ENCODE measurements around the gene HAL. TPM values are rescaled to one million over a fixed set of nuclear protein-coding genes. Genes with fewer than 3 reads are reported as not detected.

HAL gene, protein sequence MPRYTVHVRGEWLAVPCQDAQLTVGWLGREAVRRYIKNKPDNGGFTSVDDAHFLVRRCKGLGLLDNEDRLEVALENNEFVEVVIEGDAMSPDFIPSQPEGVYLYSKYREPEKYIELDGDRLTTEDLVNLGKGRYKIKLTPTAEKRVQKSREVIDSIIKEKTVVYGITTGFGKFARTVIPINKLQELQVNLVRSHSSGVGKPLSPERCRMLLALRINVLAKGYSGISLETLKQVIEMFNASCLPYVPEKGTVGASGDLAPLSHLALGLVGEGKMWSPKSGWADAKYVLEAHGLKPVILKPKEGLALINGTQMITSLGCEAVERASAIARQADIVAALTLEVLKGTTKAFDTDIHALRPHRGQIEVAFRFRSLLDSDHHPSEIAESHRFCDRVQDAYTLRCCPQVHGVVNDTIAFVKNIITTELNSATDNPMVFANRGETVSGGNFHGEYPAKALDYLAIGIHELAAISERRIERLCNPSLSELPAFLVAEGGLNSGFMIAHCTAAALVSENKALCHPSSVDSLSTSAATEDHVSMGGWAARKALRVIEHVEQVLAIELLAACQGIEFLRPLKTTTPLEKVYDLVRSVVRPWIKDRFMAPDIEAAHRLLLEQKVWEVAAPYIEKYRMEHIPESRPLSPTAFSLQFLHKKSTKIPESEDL
- under 0.01 and 0.11 TPM in 2 replicates for total RNA-seq

DNA sequence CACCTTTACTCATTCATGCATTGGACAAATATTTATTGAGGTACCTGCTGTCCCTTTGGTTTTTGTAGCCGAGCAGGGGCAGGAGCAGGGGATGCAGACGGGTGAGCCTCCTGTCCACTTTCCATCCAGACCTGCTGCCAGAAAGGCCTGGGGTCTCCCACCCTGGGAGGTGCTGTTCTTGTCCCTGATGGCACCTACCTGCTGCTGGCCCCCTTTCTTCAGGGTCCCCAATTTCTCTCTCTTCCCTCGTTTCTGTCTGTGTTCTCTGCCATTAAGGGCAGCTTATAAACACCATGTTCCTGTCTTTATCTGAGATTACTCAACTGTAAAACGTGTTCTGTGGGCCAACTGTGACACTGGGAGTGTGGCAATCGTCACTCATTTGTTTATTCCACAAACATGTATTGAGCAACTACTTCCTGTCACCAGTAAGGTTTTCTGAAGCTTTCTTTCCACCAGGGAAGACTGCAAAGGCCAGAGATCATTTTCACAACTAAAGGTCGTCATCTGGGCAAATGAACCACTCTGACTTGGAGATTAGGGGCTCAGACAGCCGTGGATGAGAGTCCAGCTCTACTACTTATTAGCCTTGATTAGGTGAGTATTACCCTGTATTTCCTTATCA lies at the start of gene HAL:
Gene HAL (minus strand): TSS at position 311 of the 625 bp plus-strand sequence. CDS start 434 bp downstream, outside the sequence.

DNA sequence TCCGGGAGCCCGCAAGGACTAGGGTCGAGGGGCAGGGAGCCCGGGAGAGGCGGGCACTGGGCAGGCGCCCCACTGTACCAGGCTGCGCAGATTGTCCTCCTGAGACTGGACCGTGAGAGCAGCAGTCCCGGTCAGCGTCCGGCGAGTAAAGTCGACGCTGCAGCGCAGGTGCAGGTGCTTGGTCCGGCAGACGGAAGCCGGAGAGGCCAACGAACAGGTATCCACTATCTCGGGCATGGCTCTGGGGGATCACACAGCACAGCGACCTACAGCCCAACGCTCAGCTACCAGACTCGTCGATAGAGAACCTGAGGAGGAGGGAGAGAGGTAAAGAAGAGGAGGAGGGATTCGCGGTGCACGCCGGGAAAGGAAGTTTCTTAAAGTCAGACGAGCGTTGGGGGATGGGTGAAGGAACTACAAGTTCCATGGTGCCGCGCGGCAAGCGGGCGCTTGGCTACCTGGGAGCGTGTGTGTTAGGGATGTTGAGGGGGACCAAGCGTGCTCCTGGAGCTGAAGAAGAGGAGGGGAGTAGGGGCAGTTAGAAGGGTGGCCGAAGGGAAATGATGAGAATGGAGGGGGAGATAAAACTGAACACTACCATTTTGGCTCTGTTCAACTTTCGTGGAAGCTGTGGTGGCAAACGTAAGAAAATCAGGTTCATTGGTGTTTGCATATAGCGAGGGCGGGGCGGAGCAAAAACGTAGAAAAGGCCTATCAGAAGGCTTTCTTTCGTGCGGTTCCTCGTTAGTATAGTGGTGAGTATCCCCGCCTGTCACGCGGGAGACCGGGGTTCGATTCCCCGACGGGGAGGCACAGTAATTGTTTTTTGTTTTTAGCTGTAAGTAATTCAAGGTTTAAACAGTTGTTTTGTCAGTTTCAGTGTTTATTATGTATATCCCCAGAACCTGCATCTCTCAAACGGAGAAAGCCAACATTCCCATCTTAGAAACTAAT lies 39.4 kb upstream of the HAL start, which contains the start of gene LTA4H:
Gene LTA4H (minus strand): TSS at position 305 of the 954 bp plus-strand sequence. CDS start 68 bp downstream, at position 237.

DNA sequence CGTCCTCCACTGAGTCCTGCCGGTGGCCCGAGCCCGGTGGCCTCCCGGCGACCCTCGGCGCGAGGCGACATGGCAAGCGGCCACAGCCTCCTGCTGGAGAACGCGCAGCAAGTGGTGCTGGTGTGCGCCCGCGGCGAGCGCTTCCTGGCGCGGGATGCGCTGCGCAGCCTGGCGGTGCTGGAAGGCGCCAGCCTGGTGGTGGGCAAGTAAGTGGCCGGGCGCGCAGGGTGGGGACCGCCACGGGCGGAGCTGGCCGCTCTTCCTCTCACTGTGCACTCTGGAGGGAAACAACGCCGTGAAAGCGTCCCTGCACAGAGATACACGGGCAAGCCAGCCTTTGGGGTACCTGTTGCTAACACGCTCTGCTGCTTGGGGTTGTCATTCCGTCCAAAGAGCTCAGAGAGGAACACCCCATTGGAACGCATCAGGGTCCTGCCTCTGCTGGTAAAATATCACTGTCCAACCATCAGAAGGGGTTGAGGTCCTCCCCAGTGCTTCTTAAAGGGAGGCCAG lies 52.8 kb downstream of the HAL start, which contains the start of gene AMDHD1:
Gene AMDHD1 (plus strand): TSS at position 2 of the 513 bp plus-strand sequence. CDS start 68 bp downstream, at position 70.

DNA sequence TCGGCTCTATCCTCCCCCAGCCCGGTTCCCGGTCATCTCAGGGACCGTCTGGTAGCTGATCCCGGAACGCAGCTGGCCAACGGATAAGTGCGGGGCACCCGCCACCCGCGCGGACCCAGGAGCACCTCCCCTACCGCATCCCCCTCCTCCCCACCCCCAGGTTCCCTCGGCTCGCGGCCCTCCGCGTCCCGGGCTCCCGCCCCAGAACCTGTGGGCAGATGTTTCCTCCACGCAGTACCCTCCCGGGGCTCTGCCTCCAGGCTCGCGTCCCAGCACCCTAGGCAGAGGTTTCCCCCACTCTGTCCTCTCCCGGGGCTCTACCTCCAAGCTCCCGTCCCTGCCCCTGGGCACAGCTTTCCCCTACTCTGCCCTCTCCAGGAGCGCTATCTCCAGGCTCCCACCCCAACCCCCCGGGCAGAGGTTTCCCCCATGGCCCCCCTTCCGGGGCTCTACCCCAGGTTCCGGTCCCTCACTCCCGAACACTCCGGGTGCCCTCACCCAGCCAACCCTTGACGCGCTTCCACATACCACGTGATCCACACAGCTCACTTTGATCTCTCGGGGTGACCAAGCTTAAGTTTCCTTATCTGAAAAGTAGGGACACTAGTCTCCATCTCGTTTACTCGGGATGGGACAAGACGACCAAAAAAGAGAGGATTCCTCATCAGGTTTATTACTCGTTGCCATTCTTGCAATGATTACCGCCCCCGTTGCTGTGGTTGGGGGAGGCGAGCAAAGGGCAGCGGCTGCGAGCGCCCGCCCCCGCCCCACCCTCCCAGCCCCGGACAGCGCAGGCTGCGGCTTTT lies 53.4 kb downstream of the HAL start, which contains the start of gene CCDC38:
Gene CCDC38 (minus strand): TSS at position 91 of the 806 bp plus-strand sequence. CDS start 6,105 bp downstream, outside the sequence.

Other genes starting within 250 kb of the HAL start
- 116 and 160 TPM in 2 replicates for gene NTN4, start 205.6 kb downstream of the HAL start, total RNA-seq
- 9.1 and 12.4 TPM in 2 replicates for gene SNRPF, start 137.4 kb downstream of the HAL start, total RNA-seq
- gene CCDC38, start 53.7 kb downstream of the HAL start, total RNA-seq, result 0.39 and 1.7 TPM in 2 replicates
- 1.1 and 1.3 TPM in 2 replicates for gene AMDHD1, start 53.0 kb downstream of the HAL start, total RNA-seq
- gene LTA4H, start 39.2 kb upstream of the HAL start, total RNA-seq, result 87.8 and 95.7 TPM in 2 replicates
- gene ELK3, start 198.0 kb upstream of the HAL start, total RNA-seq, result 31.6 and 35.3 TPM in 2 replicates